ENCODE results near the gene AKR1C1.
"Not testable (repeated sequence)": the region's sequence is repeated elsewhere in the genome, so short reads cannot be mapped to it uniquely, and the experiment has no call there.

The AKR1C1 gene

GRCh38 chr10:4940073-4940428, 23.2 kb upstream of the AKR1C1 start:
- not testable (repeated sequence) for H3K27me3 ChIP-seq (replicated peaks; ENCODE audit: control insufficient read depth, insufficient read depth, low read length); H3K9ac ChIP-seq (ENCODE audit: low read length); DNase-seq (ENCODE audit: low read depth); H3K9me3 ChIP-seq (ENCODE audit: control insufficient read depth, low read length); H3K4me3 ChIP-seq (ENCODE audit: low read length); H3K36me3 ChIP-seq (ENCODE audit: control insufficient read depth, insufficient read depth, low read length, severe bottlenecking)
- H3K4me1 ChIP-seq (ENCODE audit: control insufficient read depth, insufficient read depth, low read length): peaks cover 55% of the 10 kb centered on the region

GRCh38 chr10:4940909-4941308, 22.3 kb upstream of the AKR1C1 start:
- not testable (repeated sequence) for DNase-seq (ENCODE audit: low read depth); H3K4me3 ChIP-seq (ENCODE audit: low read length); H3K27me3 ChIP-seq (replicated peaks; ENCODE audit: control insufficient read depth, insufficient read depth, low read length); H3K9me3 ChIP-seq (ENCODE audit: control insufficient read depth, low read length); H3K36me3 ChIP-seq (ENCODE audit: control insufficient read depth, insufficient read depth, low read length, severe bottlenecking)
- Histone ChIP-seq H3K9ac (ENCODE audit: low read length) (peak overlapping the region; percentile 89), H3K4me1 (ENCODE audit: control insufficient read depth, insufficient read depth, low read length) (peaks cover 64% of the 10 kb centered on the region)

- H3K9ac ChIP-seq (ENCODE audit: low read length): peak overlapping the region; percentile 89
- H3K36me3 ChIP-seq (ENCODE audit: control insufficient read depth, insufficient read depth, low read length, severe bottlenecking): no peaks in the 10 kb centered on the region
- no peaks in the 10 kb centered on the region for H3K27me3 ChIP-seq (replicated peaks; ENCODE audit: control insufficient read depth, insufficient read depth, low read length)
- DNase-seq (ENCODE audit: low read depth): peak; percentile 23
- peaks cover 72% of the 10 kb centered on the region for H3K4me1 ChIP-seq (ENCODE audit: control insufficient read depth, insufficient read depth, low read length)
- no peaks in the 10 kb centered on the region for H3K9me3 ChIP-seq (ENCODE audit: control insufficient read depth, low read length)
- H3K4me3 ChIP-seq (ENCODE audit: low read length): peak overlapping the region; percentile 27
Measured at GRCh38 chr10:4941540-4942330, 21.5 kb upstream of the AKR1C1 start.

- not testable (repeated sequence) for H3K9me3 ChIP-seq (ENCODE audit: control insufficient read depth, low read length); H3K27me3 ChIP-seq (replicated peaks; ENCODE audit: control insufficient read depth, insufficient read depth, low read length); H3K36me3 ChIP-seq (ENCODE audit: control insufficient read depth, insufficient read depth, low read length, severe bottlenecking)
- peak overlapping the region; percentile 89 for H3K9ac ChIP-seq (ENCODE audit: low read length)
- DNase-seq (ENCODE audit: low read depth): peak; percentile 75
- peak overlapping the region; percentile 65 for H3K4me3 ChIP-seq (ENCODE audit: low read length)
- H3K4me1 ChIP-seq (ENCODE audit: control insufficient read depth, insufficient read depth, low read length): peaks cover 81% of the 10 kb centered on the region
Measured at GRCh38 chr10:4942931-4943330, 20.3 kb upstream of the AKR1C1 start.

- not testable (repeated sequence) for DNase-seq (ENCODE audit: low read depth); H3K36me3 ChIP-seq (ENCODE audit: control insufficient read depth, insufficient read depth, low read length, severe bottlenecking); H3K27me3 ChIP-seq (replicated peaks; ENCODE audit: control insufficient read depth, insufficient read depth, low read length); H3K9me3 ChIP-seq (ENCODE audit: control insufficient read depth, low read length)
- Histone ChIP-seq H3K4me3 (ENCODE audit: low read length) (peak overlapping the region; percentile 68), H3K9ac (ENCODE audit: low read length) (peak overlapping the region; percentile 89), H3K4me1 (ENCODE audit: control insufficient read depth, insufficient read depth, low read length) (peaks cover 86% of the 10 kb centered on the region)
Measured at GRCh38 chr10:4943416-4943815, 19.8 kb upstream of the AKR1C1 start.

- no peaks in the 10 kb centered on the region for H3K9me3 ChIP-seq (ENCODE audit: control insufficient read depth, low read length)
- H3K4me3 ChIP-seq (ENCODE audit: low read length): peak overlapping the region; percentile 68
- H3K4me1 ChIP-seq (ENCODE audit: control insufficient read depth, insufficient read depth, low read length): peaks cover 89% of the 10 kb centered on the region
- peak overlapping the region; percentile 89 for H3K9ac ChIP-seq (ENCODE audit: low read length)
- no peaks in the 10 kb centered on the region for H3K27me3 ChIP-seq (replicated peaks; ENCODE audit: control insufficient read depth, insufficient read depth, low read length)
- H3K36me3 ChIP-seq (ENCODE audit: control insufficient read depth, insufficient read depth, low read length, severe bottlenecking): no peaks in the 10 kb centered on the region
- no peak for DNase-seq (ENCODE audit: low read depth)
Measured at GRCh38 chr10:4943821-4944220, 19.4 kb upstream of the AKR1C1 start.

- Histone ChIP-seq H3K36me3 (ENCODE audit: control insufficient read depth, insufficient read depth, low read length, severe bottlenecking) (no peaks in the 10 kb centered on the region), H3K9me3 (ENCODE audit: control insufficient read depth, low read length) (no peaks in the 10 kb centered on the region), H3K4me3 (ENCODE audit: low read length) (peak overlapping the region; percentile 68), H3K4me1 (ENCODE audit: control insufficient read depth, insufficient read depth, low read length) (peaks cover 89% of the 10 kb centered on the region), H3K9ac (ENCODE audit: low read length) (peak overlapping the region; percentile 89), H3K27me3 (replicated peaks; ENCODE audit: control insufficient read depth, insufficient read depth, low read length) (no peaks in the 10 kb centered on the region)
- DNase-seq (ENCODE audit: low read depth): no peak
Measured at GRCh38 chr10:4944841-4945240, 18.4 kb upstream of the AKR1C1 start.

- Histone ChIP-seq H3K9me3 (ENCODE audit: control insufficient read depth, low read length) (no peaks in the 10 kb centered on the region), H3K4me1 (ENCODE audit: control insufficient read depth, insufficient read depth, low read length) (peaks cover 92% of the 10 kb centered on the region), H3K4me3 (ENCODE audit: low read length) (peak overlapping the region; percentile 68), H3K9ac (ENCODE audit: low read length) (peak overlapping the region; percentile 89), H3K36me3 (ENCODE audit: control insufficient read depth, insufficient read depth, low read length, severe bottlenecking) (no peaks in the 10 kb centered on the region), H3K27me3 (replicated peaks; ENCODE audit: control insufficient read depth, insufficient read depth, low read length) (no peaks in the 10 kb centered on the region)
- DNase-seq (ENCODE audit: low read depth): no peak
Measured at GRCh38 chr10:4945766-4946717, 17.2 kb upstream of the AKR1C1 start.

- peak overlapping the region; percentile 89 for H3K9ac ChIP-seq (ENCODE audit: low read length)
- peak; percentile 77 for DNase-seq (ENCODE audit: low read depth)
- no peaks in the 10 kb centered on the region for H3K36me3 ChIP-seq (ENCODE audit: control insufficient read depth, insufficient read depth, low read length, severe bottlenecking)
- no peaks in the 10 kb centered on the region for H3K27me3 ChIP-seq (replicated peaks; ENCODE audit: control insufficient read depth, insufficient read depth, low read length)
- H3K9me3 ChIP-seq (ENCODE audit: control insufficient read depth, low read length): no peaks in the 10 kb centered on the region
- peak overlapping the region; percentile 68 for H3K4me3 ChIP-seq (ENCODE audit: low read length)
- peaks cover 89% of the 10 kb centered on the region for H3K4me1 ChIP-seq (ENCODE audit: control insufficient read depth, insufficient read depth, low read length)
Measured at GRCh38 chr10:4947039-4947634, 16.1 kb upstream of the AKR1C1 start.

GRCh38 chr10:4947635-4948596, 15.3 kb upstream of the AKR1C1 start:
- H3K4me1 ChIP-seq (ENCODE audit: control insufficient read depth, insufficient read depth, low read length): peaks cover 87% of the 10 kb centered on the region
- H3K4me3 ChIP-seq (ENCODE audit: low read length): peak overlapping the region; percentile 72
- no peaks in the 10 kb centered on the region for H3K9me3 ChIP-seq (ENCODE audit: control insufficient read depth, low read length)
- H3K9ac ChIP-seq (ENCODE audit: low read length): peak overlapping the region; percentile 89
- no peaks in the 10 kb centered on the region for H3K27me3 ChIP-seq (replicated peaks; ENCODE audit: control insufficient read depth, insufficient read depth, low read length)
- DNase-seq (ENCODE audit: low read depth): peak; percentile 90
- no peaks in the 10 kb centered on the region for H3K36me3 ChIP-seq (ENCODE audit: control insufficient read depth, insufficient read depth, low read length, severe bottlenecking)

All from adipocyte (in vitro differentiated cells).